ENCODE measurements around the gene GNAZ. TPM values are rescaled to one million over a fixed set of nuclear protein-coding genes. Genes with fewer than 3 reads are reported as not detected.

The GNAZ gene
- total and polyA plus RNA-seq, 2 experiments from 2014 or later, result 0.24 to 0.65 TPM

GRCh38 chr22:23115369-23115768 is 45.0 kb downstream of the GNAZ start:
- Histone ChIP-seq H3K4me1 (ENCODE audit: insufficient read depth) (no peaks in the 10 kb centered on the region), H3K9ac (no peak overlapping the region), H3K79me2 (ENCODE audit: insufficient read depth) (no peaks in the 10 kb centered on the region), H4K20me1 (ENCODE audit: insufficient read depth) (no peaks in the 10 kb centered on the region), H3K36me3 (ENCODE audit: low read depth) (no peaks in the 10 kb centered on the region), H3K27me3 (replicated peaks; ENCODE audit: insufficient read depth) (no peaks in the 10 kb centered on the region), H3K4me3 (no peak overlapping the region), H3K9me2 (ENCODE audit: insufficient read depth) (no peaks in the 10 kb centered on the region), H3K9me3 (ENCODE audit: low read depth) (no peaks in the 10 kb centered on the region), H3F3A (ENCODE audit: insufficient read depth) (no peaks in the 10 kb centered on the region), H3K27ac (no peak overlapping the region), H2AFZ (no peak overlapping the region), H3K4me2 (ENCODE audit: unreplicated experiment) (no peak overlapping the region)
- no peak for DNase-seq
- TF ChIP-seq EZH2phosphoT487 (IDR thresholded peaks at IDR 0.05; ENCODE audit: insufficient read depth, low read depth) (no peak), EZH2 (IDR thresholded peaks at IDR 0.05; ENCODE audit: insufficient read depth, poor library complexity, severe bottlenecking) (no peak)
- in situ Hi-C loops (cut with MboI), result no loop called here
- 71 to 72% methylated on average over 7 of the region's 7 CpGs for WGBS, 2 experiments (ENCODE audit: low coverage in 1 of 2, low lambda C conversion rate in 2 of 2, missing lambda C conversion rate in 2 of 2)

DNA sequence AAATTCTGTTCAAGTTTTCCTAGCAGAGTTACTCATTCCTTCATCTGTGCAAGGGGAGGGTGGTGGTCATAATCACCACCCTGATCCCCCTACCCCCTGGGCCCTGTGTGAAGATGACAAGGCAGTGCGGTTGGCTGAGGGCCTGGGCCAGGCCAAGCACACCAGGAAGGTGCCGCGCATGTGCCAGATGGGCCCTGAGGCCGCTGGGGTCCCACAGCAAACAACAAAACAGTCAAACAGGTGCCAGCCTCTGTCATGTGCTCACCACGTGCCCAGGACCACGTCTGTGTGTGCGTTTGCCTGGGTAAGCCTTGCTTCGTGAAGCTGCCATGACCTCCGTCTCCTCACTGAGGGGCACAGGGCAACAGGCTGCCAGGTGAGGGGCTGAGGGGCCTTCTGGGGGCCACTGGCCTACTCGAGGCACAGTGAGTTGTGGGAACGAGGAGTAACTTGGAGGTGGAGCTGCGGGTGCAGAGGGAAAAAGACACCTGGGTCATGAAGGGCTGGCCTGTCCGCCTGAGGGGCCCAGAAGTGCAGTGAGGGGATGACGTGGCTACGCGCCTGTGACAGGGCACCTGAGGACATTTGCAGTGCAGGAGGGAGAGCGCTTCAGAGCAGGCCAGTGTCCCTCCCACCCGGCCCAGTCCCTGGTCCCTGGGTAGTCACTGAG is 45.6 kb downstream of the GNAZ start:
- no peaks in the 10 kb centered on the region for H3F3A ChIP-seq (ENCODE audit: insufficient read depth)
- H3K4me2 ChIP-seq (ENCODE audit: unreplicated experiment), result no peak overlapping the region
- in situ Hi-C loops (cut with MboI), result no loop called here
- no peak overlapping the region for H3K9ac ChIP-seq
- H3K9me2 ChIP-seq (ENCODE audit: insufficient read depth), result no peaks in the 10 kb centered on the region
- no peaks in the 10 kb centered on the region for H4K20me1 ChIP-seq (ENCODE audit: insufficient read depth)
- H3K9me3 ChIP-seq (ENCODE audit: low read depth), result no peaks in the 10 kb centered on the region
- H3K27ac ChIP-seq, result no peak overlapping the region
- 59 to 66% methylated on average over 17 to 18 of the region's 18 CpGs for WGBS, 2 experiments (ENCODE audit: low coverage in 1 of 2, low lambda C conversion rate in 2 of 2, missing lambda C conversion rate in 2 of 2)
- TF ChIP-seq EZH2 (IDR thresholded peaks at IDR 0.05; ENCODE audit: insufficient read depth, poor library complexity, severe bottlenecking) (no peak), EZH2phosphoT487 (IDR thresholded peaks at IDR 0.05; ENCODE audit: insufficient read depth, low read depth) (no peak)
- no peak overlapping the region for H2AFZ ChIP-seq
- H3K4me1 ChIP-seq (ENCODE audit: insufficient read depth), result no peaks in the 10 kb centered on the region
- no peaks in the 10 kb centered on the region for H3K79me2 ChIP-seq (ENCODE audit: insufficient read depth)
- no peaks in the 10 kb centered on the region for H3K27me3 ChIP-seq (replicated peaks; ENCODE audit: insufficient read depth)
- DNase-seq, result no peak
- no peaks in the 10 kb centered on the region for H3K36me3 ChIP-seq (ENCODE audit: low read depth)
- no peak overlapping the region for H3K4me3 ChIP-seq

DNA sequence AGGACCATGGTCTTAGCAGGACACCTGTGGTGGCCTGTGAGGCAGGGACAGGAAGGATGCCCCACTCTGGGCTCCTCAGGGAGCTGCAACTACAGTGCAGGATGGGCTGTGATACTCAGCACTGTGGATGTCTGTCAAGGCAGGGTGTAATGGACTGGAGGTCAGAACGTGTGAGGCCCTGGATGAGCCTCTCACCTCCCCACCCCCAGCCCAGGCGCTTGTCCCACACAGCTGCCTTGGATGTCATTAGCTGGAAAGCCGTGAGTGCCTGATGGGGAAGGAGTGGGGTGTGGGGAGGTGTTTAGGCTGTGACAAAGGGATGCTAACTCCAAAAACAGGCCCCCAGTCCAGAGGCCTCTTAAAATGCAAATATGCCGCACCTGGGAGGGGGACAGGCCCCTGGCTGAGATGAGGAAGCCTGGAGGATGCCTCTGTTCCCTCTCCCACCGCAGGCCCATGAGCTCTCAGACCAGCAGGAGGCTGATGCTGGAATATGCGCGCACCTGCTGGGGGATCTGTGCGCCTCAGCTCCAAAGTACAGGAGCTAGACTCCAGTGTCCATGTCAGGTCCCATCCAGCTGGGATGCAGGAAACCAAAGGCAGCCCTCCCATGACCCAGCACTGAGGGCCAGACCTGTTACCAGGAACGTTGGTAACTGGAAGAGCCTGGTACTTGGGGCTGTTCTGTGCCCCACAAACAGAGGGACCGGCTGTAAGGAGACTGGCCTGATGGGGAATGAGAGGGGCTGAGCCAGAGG is 46.4 kb downstream of the GNAZ start:
- Histone ChIP-seq H3K4me1 (ENCODE audit: insufficient read depth) (no peaks in the 10 kb centered on the region), H3K9ac (no peak overlapping the region), H3K4me2 (ENCODE audit: unreplicated experiment) (no peak overlapping the region), H3K4me3 (no peak overlapping the region), H3K27ac (no peak overlapping the region), H3K27me3 (replicated peaks; ENCODE audit: insufficient read depth) (no peaks in the 10 kb centered on the region), H2AFZ (no peak overlapping the region), H3K9me2 (ENCODE audit: insufficient read depth) (no peaks in the 10 kb centered on the region), H3K79me2 (ENCODE audit: insufficient read depth) (no peaks in the 10 kb centered on the region), H3F3A (ENCODE audit: insufficient read depth) (no peaks in the 10 kb centered on the region), H3K9me3 (ENCODE audit: low read depth) (no peaks in the 10 kb centered on the region), H3K36me3 (ENCODE audit: low read depth) (no peaks in the 10 kb centered on the region), H4K20me1 (ENCODE audit: insufficient read depth) (no peaks in the 10 kb centered on the region)
- TF ChIP-seq EZH2 (IDR thresholded peaks at IDR 0.05; ENCODE audit: insufficient read depth, poor library complexity, severe bottlenecking), result no peak
- DNase-seq, result no peak
- in situ Hi-C loops (cut with MboI), result no loop called here
- 68 to 72% methylated on average over 10 of the region's 10 CpGs for WGBS, 2 experiments (ENCODE audit: low coverage in 1 of 2, low lambda C conversion rate in 2 of 2, missing lambda C conversion rate in 2 of 2)

GRCh38 chr22:23117275-23117674 is 47.0 kb downstream of the GNAZ start:
- WGBS, 2 experiments (ENCODE audit: low coverage in 1 of 2, low lambda C conversion rate in 2 of 2, missing lambda C conversion rate in 2 of 2), result 82 to 87% methylated on average over 10 of the region's 10 CpGs
- Histone ChIP-seq H3K4me2 (ENCODE audit: unreplicated experiment) (no peak overlapping the region), H3K9me3 (ENCODE audit: low read depth) (no peaks in the 10 kb centered on the region), H4K20me1 (ENCODE audit: insufficient read depth) (no peaks in the 10 kb centered on the region), H2AFZ (no peak overlapping the region), H3F3A (ENCODE audit: insufficient read depth) (no peaks in the 10 kb centered on the region), H3K27ac (no peak overlapping the region), H3K9ac (no peak overlapping the region), H3K36me3 (ENCODE audit: low read depth) (no peaks in the 10 kb centered on the region), H3K27me3 (replicated peaks; ENCODE audit: insufficient read depth) (no peaks in the 10 kb centered on the region), H3K4me3 (no peak overlapping the region), H3K79me2 (ENCODE audit: insufficient read depth) (no peaks in the 10 kb centered on the region), H3K4me1 (ENCODE audit: insufficient read depth) (no peaks in the 10 kb centered on the region), H3K9me2 (ENCODE audit: insufficient read depth) (no peaks in the 10 kb centered on the region)
- TF ChIP-seq EZH2 (IDR thresholded peaks at IDR 0.05; ENCODE audit: insufficient read depth, poor library complexity, severe bottlenecking) (no peak), EZH2phosphoT487 (IDR thresholded peaks at IDR 0.05; ENCODE audit: insufficient read depth, low read depth) (no peak)
- DNase-seq, result no peak
- in situ Hi-C loops (cut with MboI), result no loop called here
